GM23248 (cell line): ENCODE data around the gene MAGIX.

Experiments used
- EZH2 ChIP-seq: fragments of 200-600 bp; sonication (generic); IDR thresholded peaks from 2 replicates; pipeline ENCODE4 v1.6.1; 2018; ENCODE audit warnings: antibody characterized with exemption, mild to moderate bottlenecking; ENCODE audit not compliant: insufficient read depth, poor library complexity, severe bottlenecking
- EZH2phosphoT487 ChIP-seq: fragments of 200-600 bp; sonication (generic); IDR thresholded peaks from 2 replicates; pipeline ENCODE4 v1.6.1; 2018; ENCODE audit warnings: antibody characterized with exemption, moderate library complexity, mild to moderate bottlenecking, low read depth; ENCODE audit not compliant: insufficient read depth

- no peak for TF ChIP-seq EZH2
- TF ChIP-seq EZH2phosphoT487, result no peak
Measured at GRCh38 chrX:49179358-49179757, 16.8 kb downstream of the MAGIX start.
